GM19351 (cell line): Measurements from ENCODE around the gene SMURF1.
A peak's percentile ranks its signal among the peaks of the same experiment; 100 is the strongest.
"Not testable (repeated sequence)": the region's sequence is repeated elsewhere in the genome, so short reads cannot be mapped to it uniquely, and the experiment has no call there.

Source experiments
- ATAC-seq: cut with Tn5 transposase; IDR thresholded peaks from one replicate; pipeline ENCODE4 v1.9.1; 2021; ENCODE audit warnings: mild to moderate bottlenecking, moderate library complexity; ENCODE audit not compliant: unreplicated experiment

SMURF1 gene

DNA sequence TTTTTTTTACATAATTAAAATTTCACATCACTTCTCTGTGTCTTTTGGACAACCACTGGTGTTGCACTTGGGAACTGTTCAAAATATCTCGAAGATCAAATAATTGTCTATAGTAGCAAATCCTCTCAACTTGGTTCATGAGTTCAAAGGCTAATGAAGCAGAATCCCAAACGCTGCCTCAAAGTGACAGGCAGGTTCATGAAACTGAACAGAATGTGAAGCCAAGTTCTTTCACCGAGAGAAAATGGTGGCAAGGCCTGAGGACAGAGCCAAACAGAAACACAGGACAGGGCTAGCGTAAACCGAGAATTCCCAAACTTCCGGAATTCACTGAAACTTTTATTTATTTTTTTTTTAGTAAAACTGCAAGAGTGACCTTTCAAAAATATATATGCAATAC lies 21.1 kb downstream of the SMURF1 start:
- no peak for ATAC-seq

DNA sequence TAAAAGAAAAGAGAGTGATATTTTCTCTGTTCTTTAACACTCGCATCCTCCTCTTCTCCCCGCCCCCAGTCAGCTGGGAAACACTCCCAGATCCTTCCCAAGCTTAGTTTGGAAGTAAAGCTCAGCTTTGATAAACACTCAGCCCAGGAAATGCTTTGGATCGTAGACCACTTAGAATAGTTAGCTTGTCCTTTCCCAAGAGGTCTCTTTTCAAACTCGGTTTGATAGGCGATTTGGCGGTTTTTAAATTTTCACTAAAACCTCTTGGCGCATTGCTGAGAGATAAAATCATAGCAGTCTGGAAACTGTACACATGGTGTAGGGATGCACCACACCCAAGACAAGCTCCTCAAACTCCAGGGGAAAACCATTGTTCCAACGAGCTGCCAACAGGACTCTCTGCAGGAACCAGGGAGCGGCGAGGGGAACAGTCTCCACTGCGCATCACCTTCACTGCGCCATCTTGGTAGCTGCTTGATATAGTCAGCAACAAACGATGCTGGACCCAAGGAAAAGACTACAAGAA lies 22.3 kb downstream of the SMURF1 start:
- ATAC-seq: no peak

DNA sequence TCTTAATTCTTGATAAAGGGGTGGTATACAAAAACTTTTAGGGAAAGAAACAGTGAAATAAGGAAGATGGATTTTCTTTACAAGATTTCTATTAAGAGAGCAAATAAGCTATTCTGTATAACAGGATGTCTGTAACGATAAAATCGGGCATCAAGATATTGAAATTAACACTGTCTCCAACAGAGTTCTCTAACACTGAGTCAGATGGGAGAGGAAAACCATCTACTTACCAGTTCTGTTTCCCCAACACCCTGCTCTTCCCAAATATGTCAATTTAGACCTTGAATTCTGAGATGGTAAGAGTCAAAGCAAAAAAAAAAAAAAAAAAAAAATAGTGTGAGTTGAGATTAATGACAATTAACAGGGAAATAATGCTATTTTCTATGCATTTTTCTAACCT lies 23.0 kb downstream of the SMURF1 start:
- ATAC-seq: no peak

DNA sequence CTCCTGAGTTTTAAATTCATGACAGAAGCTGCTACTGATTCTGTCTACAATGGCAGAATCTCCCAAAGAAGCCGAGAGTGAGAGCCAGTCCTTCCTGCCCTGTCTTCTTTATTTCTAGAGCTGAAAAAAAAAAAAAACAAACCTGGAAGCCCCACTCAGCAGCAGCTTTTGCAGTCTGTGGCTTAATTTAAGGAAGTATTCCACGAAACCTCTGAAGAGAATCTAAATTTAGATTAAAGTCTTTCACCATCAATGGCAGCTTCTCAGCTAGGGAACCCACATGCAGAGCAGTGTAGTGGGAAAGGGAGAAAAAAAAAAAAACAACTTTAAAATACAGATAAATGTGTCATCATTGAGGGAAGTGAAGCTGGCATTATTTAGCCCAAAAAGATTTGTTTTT lies 23.4 kb downstream of the SMURF1 start:
- ATAC-seq: no peak

DNA sequence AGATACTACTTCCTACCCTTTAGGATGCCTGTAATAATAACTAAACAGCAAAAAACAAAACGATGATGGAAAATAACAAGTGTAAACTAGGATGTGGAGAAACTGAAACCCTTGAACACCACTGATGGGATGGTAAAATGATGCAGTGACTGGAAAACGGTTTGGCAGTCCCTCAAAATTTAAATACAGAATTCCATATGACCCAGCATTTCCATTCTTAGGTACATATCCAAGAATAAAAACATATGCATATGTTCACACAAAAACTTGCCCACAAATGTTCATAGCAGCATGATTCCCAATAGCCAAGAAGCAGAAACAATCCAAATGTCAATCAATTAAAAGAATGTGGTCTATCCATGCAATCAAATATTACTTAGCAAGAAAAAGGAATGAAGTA lies 25.8 kb downstream of the SMURF1 start:
- no peak for ATAC-seq

DNA sequence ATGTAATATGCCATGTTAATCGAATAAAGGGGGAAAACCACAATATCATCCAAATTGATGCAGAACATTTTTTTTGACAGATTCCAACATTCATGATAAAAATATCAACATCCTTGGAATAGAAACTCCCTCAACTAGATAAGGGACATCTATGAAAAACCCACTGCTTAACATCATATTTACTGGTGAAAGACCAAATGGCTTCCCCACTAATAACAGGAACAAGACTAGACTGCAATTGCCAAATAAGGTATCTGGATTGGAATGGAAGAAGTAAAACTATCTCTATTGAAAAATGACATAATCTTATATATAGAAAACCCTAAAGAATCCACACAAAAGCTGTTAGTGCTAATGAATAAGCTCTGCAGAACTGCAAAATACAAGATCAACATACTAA lies 27.8 kb downstream of the SMURF1 start:
- no peak for ATAC-seq

DNA sequence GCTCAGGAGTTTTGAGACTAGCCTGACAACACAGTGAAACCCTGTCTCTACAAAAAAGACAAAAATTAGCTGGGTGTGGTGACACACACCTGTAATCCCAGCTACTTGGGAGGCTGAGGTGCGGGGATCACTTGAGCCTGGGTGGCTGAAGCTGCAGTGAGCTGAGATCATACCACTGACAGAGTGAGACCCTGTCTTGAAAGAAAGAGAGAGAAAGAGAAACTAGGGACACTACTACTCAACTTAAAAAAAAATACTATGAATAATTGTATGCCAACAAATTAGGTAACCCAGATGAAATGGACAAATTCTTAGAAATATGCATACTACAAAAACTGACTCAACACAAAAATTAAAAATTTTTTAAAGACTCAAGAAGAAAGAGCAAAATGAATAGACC lies 28.5 kb downstream of the SMURF1 start:
- no peak for ATAC-seq

DNA sequence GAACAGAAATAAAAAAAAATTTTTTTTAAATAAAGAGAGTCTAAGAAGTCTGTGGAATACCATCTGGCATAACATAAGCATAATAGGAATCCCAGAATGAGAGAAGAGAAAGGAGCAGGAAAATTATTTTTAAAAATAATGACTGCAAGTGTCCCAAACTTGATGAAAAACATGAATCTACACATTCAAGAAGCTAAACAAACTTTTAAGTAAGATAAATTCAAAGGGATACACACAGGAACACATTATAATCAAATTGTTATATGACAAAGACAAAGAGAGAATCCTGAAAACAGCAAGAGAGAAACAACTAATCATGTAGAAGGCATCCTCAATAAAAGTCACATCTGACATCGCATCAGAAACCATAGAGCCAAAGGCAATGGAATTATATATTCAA lies 30.9 kb downstream of the SMURF1 start:
- ATAC-seq: no peak

DNA sequence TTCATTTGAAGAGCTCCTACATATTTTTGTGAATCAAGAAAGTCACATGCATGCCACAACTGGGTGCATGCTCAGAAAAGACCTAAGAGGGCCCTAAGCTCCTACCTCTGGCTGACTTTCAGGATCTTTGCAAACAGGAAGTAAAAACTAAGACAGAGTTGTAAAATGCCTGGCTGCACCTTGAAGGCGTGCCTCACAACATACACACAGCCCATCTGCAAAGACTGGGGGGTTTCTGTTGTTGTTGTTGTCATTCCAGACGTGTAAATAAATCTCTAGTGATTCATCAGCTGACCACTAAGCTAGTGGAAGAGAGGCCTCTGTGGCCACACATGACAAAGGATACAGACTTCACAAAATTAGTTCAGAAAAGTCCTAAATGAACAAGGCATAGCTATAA lies 31.8 kb downstream of the SMURF1 start:
- ATAC-seq: peak; percentile 93

DNA sequence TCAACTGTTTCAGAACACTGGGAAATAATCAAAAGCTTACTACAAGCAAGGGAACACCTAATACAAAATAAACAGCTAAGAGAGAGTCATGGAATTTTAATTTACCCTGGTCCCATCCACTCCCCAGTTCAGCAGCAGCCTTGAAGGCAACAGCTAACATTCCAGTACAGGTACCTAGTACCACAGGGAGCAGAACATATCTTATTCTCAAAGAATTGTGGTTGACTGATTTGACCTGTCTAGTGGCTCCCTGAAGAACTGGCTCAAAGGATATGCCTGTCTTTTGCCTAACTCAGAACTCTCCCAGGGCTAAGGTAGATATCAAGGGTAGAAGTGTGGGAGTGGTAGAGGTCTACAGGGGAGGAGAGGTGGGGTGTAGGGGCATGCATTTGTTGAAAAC lies 32.3 kb downstream of the SMURF1 start:
- ATAC-seq: peak; percentile 18

DNA sequence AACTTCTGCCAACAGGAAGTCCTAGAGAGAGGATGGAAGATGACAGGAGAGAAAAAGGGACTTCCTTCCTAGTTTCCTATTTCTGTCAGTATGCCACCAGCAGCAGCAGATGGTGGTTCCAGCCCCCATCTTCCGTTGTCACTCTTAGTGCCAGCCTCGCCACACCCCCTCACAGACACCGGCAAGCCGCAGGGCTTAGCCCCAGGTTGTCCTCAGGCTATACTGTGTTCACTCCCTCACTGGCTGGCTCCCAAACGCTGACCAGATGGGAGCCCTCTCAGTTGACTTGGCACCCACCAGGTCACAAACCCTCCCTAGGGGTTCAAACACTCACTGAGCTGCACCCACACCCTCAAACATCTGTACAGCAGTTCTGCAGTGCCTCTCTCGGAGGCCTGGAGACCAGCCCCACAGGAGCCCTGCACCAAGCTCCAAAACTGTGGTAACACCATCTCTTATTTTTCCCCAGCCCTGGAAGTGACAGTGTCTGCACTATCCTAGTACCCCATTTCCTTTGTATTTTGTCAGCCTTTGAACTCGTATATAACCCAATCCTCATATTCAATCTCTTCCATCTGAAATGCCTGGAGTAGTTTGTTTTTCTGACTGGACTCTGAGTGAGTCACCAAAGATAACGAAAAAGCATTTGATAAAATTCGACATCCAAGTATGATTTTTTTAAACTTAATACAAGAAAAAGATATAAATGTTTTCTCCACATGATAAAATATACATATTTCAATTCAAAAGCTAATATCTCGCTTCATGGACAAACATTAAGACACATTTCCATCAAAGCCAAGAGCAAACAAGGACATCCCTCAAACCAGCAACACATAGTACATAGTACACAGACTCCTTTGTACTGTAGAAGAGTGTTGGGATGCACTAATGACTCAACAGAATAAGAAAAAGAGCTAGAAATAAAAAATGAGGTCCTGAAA lies 34.5 kb downstream of the SMURF1 start:
- ATAC-seq: no peak

DNA sequence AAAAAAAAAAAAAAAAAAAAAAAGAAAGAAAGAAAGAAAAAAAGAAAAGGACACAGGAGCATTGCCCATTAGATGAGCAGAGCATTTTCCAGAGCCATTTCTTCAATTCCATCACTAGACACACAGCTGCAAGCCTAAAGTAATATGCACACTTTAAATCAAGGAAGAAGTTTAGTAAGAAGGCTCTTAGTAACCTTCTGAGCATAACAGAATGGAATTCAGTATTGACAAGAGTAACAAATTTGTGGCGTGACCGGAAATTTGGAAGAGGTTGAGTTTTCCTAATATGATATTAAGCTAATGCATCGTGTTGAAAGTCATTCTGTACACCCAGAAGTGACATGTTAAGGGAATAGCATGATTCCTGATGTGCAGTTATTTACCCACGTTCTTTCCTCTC lies 35.3 kb downstream of the SMURF1 start:
- no peak for ATAC-seq

DNA sequence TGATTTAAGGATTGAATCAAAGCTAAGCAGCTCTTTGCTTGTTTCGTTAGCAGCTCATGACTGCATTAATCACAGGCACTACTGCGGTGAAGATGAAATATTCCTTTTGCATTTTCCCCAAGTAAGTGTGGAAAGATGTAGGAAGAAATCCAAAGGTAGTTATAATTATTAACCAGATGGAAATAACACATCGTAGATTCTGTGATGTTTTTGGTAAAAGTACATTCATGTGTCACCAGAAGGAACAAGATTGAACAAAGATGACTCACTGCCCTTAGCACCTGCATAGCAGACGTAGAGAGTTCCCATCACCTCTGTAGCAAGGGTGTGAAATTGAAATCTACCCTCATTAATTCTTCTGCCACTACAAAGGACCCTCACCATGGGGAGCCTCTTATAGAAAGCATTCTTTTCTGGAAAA lies 37.1 kb downstream of the SMURF1 start:
- no peak for ATAC-seq

DNA sequence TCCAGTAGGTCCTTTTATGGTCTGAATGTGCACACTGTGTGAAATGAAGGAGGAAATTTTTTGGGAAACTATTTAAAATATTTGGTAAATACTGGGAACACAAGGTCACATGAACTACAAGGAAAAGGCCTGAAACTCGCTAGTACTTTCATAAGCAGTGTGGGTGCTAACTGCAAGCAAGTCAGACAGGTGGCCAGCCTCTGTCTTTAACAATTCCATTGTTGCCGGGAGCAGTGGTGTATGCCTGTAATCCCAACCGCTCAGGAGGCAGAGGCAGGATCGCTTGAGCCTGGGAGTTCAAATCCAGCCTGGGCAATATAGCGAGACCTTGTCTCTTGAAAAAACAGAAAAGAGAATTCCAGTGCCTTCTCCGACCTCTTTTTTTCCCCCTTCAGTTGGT lies 37.5 kb downstream of the SMURF1 start:
- ATAC-seq: no peak

DNA sequence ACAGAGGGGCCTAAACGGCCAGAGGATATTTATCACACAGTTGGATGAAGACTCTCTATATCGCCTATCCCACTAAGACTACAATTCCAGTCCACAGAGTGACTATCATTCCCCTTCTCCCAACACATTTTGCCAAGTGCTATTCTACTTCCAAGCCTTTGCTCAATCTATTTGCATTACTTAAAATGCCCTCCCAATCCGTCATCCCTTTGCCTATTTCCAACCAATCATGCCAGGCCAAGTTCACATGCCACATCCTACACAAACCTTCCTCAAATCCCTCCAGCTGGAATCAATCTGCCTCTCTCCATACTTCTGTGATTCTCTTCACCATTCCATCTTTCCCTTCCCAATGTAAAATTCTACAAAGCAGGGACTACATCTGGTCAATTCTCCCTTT lies 38.2 kb downstream of the SMURF1 start:
- no peak for ATAC-seq

DNA sequence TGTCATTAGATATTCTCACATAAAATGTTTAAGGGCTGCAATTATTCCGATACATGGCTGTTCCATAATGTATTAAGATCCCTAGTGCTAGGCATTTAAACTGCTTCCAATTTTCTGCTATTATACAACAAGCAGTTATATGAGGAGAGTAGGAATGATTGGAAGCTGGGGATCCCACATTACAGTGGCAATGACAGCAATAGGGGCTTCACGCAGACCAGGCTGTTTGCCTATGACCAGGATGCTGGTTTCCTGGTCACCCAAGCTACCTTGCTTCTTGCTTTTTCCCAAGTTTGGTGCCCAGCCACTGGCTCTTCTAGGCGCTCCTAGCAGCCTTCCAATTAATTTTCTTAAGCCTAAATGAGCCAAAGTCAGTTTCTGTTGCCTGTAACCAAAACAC lies 39.3 kb downstream of the SMURF1 start:
- no peak for ATAC-seq

DNA sequence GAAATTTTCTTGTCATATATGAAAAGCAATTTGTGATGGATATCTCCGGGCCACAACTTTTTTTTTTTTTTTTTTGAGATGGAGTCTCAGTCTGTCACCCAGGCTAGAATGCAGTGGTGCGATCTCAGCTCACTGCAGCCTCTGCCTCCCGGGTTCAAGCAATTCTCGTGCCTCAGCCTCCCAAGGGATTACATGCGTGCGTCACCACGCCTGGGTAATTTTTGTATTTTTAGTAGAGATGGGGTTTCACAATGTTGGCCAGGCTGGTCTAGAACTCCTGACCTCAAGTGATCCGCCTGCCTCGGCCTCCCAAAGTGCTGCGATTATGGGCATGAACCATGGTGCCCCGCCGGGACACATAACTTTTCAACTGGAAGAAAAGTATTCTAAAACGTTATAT lies 40.1 kb downstream of the SMURF1 start:
- ATAC-seq: not testable (repeated sequence)

DNA sequence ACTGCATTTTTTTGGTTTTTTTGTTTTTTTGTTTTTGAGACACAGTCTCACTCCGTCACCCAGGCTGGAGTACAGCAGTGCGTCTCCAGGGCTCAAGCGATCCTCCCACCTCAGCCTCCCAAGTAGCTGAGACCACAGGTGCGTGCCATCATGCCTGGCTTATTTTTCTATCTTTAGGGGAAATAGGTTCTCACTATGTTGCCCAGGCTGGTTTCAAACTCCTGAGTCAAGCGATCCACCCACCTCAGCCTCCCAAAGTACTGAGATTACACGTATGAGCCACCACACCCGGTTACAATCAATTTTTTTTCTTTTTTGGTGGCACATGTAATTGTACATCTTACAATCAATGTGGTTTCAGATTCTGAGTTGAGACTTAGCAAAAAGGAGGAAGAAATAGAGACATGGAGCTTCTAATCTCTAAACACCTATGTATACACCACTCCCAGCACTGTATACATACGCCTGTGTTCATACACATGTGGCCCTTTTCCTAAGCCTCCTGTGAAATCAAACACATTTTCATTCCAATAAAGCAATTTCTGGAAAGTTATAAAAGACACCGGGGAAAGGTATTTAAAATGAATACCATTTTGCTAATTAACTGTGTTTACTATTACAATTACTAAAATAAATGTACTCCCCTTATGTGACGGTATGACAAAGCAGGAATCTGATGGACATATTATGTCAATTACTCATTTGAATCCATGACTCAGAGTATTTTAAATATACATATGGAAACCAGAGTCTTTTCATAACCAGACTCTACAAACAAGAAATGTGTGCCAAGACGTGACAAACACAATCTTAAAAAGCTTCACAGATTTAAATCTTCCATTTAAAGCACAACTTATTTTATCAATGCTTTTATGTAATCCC lies 40.9 kb downstream of the SMURF1 start:
- ATAC-seq: peak; percentile 49

DNA sequence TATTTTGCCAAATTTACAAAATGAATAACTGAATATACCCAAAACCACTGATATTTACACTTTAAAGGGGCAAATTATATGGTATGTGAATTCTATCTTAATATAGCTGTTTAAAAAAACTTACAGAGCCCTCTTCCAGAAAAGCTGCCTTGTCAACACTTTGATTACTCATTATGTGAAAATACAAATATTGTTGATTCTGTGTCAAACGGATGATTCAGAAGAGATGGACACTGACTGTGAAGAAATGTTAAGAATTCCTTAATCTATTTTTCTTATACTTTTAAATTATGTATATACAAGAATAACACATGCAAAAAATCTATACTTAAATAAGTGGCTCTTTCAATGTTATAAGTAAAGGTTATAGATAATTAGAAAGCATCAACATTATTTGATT lies 41.5 kb downstream of the SMURF1 start:
- no peak for ATAC-seq

DNA sequence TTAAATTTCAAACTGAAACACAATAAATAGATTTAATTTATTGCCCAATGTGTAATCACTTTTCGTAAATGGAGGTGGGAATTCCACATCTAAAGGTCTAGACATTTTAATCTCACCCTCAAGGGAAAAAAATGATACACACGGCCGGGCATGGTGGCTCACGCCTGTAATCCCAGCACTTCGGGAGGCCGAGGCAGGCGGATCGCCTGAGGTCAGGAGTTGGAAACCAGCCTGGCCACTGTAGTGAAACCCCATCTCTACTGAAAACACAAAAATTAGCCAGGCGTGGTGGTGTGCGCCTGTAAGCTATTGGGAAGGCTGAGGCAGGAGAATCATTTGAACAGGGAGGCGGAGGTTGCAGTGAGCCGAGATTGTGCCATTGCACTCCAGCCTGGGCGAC lies 42.4 kb downstream of the SMURF1 start:
- ATAC-seq: not testable (repeated sequence)

DNA sequence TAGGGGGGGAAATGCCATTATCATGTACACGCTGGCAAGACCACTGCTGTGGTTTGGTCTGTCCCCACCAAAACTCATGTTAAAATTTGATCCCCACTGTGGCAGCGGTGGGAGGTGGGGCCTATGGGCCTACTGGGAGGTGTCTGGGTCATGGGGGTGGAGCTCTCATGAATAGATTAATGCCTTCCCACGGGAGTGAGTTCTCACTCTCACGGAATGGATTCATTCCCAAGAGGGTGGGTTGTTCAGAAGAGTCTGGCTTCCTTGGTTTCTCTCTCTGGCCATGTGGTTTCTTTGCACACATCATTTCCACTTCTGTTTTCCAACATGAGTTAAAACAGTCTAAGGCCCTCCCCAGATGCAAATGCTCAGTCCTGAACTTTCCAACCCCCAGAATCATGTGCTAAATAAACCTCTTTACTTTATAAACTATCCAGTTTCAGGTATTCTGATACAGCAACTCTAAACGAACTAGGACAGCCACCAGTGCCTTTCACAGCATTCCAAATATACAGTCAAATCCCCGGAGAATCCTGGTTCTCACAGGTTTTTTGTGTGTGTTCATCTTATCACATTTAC lies 44.3 kb downstream of the SMURF1 start:
- ATAC-seq: no peak
